Stimulated activated CD8-positive, alpha-beta memory T cell treated with anti-CD3 and anti-CD28 coated beads, Interleukin-7, amount 100 ng/mL, for 48 hours (primary cell): ENCODE results near the gene CCDC50.

Source experiments
- DNase-seq, 2 donors: peaks; one replicate each; pipeline ENCODE4 v3.0.0-alpha.2; 2020; ENCODE audit warnings: low read depth in 1 of 2; ENCODE audit errors: extremely low read depth in 1 of 2

The CCDC50 gene

DNA sequence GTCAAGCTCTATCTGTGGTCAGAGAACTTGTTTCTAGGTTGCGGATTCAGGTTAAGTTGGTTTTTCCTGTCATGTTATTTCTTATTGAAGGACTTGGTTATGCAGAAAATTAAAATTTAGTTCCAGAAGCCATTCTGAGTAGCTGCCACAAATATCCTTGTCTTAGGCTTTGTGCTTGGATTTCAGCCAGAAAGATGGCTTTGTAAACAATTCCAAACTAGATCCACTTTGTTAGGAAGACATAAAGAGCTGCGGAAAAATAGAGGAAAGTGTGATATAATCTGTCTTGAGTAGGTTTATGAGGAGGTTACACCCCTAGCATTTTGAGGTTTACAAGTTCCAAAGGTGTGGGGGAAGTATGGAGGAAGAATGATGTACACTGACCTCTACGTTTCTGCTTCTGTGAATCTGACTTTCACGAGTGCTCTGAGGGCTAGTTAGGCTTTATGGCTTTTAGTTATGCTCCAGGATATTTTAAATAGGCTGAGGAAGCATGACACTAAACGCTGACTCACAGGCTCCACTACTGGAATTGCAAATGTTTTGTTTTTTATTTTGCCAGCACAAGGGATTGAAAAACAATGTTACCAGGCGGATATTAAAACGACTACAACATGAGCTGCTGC is 47.4 kb downstream of the CCDC50 start:
- DNase-seq: no peak

DNA sequence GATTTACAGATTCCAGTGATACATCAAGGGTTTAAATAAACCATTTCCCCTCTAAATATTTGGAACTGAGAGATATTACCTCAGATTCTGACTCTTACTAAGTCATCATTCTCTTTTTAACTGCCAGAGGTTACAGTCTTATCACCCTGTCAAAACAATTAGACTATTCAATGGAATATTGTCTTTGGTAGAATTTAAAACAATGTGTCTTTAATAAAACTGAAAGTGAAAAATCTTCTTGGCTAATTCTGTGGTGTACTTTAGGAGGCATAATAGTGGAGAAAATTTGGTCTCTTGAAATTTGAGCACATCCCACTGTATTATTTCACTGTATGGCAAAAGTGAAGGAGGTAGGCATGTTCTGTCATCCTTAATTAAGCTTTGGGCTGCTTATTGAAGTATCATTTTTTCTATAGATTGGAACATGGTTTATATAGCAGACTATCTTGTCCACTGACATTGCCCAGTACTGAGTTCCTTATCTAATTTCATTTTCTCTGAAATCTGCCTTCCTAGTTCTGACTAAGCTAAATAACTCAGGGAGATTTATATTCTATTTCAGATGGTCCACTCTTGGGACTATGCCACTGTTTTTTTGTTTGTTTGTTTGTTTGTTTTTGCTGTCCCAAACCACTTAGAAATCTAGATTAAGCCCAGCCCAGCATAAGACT is 49.1 kb downstream of the CCDC50 start:
- no peak for DNase-seq

DNA sequence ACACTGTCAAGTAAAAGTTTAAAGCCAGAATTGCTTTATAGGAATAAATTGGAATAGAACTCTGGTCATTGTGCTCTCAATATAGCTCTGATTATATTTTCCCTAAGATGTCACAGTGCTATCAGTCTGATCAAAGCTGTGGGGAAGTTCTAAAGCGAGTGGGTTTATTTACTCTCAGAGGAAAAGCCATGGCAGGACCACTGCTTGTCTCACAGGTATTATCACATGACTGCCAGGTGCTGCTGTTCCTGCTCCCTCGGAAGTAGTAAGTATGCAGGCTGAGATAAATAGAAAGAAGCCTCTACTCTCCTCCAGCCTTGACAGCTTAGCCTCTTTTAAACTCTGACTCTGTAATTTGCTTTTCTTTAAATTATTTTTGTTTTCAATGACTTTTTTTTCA is 50.3 kb downstream of the CCDC50 start:
- DNase-seq: no peak

DNA sequence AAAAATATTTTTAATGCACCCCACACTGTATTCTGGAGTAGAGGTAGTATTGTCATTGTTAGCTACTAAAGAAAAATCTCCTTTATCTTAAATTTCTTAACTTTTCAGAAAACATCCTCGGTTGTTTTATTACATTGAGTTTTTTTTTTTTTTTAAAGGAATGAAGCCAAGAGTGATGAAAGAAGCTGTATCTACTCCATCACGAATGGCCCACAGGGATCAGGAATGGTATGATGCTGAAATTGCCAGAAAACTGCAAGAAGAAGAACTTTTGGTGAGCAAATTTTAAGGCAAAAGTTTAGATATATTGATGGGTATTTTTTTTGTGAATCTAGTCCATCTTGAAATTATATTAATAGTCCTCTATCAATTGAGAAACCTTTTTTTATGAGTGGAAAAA is 50.8 kb downstream of the CCDC50 start:
- DNase-seq: no peak

DNA sequence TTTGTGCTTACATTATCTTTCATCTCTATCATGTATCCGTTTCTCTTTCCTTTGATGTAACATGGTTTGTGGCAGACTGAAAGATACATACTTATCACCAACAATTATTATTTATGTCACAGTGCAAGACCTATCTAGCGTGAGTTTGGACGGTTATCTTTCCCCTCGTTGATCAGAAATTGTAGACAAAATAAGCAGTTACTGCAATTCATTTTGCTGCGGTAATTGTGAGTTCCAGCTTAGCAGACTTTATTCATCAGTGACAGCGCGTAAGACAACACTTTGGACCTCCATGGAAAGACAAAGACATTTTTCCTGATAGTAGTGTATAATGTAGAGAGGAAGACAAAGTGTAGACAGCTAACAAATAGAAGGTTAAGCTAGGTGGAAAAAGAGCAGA is 52.1 kb downstream of the CCDC50 start:
- DNase-seq: no peak

DNA sequence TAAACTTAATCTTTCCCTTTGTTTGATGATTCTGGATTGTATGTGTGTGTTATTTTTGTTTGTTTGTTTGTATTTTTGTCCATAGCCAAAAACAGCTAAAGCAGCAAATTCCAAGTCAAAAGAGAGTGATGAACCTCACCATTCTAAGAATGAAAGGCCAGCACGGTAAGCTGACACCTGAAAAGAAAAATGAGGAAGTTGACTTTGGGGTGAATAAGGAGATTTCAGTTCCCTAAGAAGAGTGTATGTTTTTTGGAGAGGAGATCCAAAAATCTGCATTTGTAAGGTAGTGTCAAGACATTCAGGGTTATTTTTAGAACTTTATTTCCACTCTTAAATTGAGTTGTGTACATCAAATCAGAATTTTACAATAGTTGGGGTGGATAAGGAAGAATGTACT is 53.5 kb downstream of the CCDC50 start:
- no peak for DNase-seq

DNA sequence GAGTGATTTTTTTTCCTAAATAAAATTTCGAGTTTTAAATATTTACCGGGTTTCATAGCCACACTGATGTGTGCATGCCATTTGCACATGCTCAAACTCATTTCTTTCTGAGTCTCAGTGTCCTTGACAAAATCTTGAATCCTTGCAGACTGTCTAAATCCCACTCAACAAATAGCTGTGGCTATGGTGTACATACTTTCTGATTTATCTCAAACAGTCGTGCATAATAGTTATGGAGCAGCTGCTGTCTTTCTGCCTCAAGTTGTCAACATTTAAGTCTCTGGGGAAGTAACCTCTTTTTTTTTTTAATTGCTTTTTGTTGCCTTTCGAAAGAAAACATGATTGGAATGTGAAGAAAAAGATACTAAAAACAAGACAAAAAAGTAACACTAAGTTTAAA is 53.9 kb downstream of the CCDC50 start:
- no peak for DNase-seq

DNA sequence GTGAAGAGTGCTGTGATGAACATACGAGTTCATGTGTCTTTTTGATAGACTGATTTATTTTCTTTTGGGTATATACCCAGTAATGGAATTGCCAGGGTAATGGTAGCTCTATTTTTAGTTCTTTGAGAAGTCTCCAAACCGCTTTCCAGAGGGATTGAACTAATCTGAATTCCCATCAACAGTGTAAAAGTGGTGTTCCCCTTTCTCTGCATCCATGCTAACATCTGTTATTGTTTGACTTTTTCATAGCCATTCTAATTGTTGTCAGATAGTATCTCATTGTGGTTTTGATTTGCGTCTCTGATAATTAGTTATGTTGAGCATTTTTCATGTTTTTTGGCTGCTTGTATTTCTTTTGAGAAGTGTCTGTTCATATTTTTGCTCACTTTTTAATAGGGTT is 55.9 kb downstream of the CCDC50 start:
- DNase-seq: no peak

DNA sequence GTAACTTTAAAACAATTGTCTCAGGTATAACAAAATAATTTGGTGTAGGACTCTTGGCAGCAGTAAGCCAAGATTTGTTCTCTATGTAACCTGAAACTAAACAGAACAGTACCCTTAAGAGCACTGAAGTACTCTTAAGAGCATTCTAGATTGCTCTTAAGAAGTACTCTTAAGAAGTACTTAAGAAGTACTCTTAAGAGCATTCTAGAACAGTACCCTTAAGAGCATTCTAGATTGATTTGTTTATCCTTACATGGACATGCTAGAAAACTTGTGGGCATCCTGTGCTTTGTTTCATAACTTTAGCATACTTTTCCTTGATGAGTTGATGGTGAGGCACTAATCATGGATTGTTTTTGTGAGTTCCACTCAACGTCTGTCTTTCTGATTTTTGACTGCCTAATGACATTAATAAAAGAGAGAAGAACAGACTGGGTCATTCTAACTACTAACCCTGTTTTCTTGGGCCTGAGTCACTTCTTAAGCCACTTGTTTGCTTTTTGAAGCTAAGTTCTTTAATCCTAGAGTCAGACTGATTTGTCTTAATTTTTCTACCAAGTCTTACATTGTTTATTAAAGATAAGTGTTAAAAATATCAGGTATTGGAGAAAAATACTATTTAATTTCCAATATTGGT is 58.4 kb downstream of the CCDC50 start:
- DNase-seq: no peak

DNA sequence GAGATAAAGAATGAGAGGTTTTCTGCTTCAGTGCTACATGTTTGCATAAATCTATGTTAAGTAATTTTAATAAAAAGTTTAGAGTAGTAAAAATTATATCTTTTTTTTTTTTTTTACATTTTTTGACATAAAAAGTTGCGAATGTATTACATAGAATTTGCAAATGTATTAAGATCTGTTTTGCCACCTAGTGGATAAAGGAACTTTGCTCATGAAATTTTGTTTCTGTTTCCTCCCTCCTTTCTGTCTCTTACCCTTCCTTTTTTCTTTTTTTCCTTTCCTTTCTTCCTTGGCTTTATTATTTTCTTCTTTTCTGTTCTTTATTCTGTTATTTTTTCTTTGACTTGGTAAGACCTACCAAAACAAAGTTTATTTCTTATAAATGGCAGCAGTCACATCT is 59.6 kb downstream of the CCDC50 start:
- no peak for DNase-seq

DNA sequence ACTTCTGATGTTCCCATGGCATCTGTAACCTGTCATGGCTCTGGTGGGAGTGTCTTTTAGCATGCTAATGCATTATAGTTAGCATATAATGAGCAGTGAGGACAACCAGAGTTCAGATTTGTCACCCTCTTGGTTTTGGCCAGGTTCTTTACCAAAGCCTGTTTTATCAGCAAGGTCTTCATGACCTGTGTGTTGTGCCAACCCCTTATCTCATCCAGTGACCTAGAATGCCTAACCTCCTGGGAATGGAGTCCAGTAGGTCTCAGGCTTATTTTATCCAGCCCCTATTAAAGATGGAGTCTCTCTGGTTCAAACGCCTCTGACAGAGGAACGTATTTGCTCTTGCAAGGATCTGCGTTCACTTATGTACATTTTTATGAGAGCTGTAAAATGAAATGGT is 61.4 kb downstream of the CCDC50 start:
- DNase-seq: no peak

DNA sequence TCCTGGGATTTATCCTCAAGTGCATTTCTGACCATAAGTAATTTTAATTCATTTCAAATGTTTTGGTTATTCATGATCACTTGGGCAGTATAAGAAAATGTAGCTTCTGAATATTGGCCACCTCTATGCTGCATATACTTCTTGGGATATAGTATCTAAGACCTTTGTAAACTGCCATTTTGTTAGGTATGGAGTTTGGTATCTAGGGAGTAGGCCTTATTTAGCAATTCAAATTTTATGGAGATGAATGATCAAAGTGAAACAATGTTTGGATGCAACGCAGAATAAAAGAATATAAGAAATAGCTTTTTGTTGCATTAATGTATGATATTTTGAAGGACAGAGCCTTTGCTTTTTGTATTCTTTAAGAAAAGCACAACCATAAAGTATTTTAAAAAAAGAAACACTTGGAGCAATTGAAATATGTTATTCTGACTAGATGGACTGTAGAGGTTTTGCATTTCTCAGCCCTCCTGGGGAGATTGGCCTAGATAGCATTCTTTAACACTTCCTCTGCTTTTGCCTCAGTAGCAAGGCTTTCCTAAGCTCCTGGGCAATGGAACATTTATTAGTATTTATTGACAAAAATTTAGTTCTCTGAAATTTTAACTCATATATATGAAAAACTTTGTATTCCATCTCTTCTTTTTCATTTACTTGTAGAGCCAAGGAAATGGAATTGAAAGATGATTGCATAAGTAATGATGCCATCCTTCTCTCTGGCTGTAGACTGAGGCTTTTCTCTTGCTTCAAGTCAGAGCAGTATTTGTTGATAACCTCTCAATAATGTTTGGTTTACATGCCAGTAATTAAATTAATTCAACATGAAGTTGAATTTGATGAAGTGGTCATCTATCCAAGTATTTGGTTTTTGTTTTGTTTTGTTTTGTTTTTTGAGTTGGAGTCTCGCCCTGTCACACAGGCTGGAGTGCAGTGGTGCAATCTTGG is 62.9 kb downstream of the CCDC50 start:
- no peak for DNase-seq

DNA sequence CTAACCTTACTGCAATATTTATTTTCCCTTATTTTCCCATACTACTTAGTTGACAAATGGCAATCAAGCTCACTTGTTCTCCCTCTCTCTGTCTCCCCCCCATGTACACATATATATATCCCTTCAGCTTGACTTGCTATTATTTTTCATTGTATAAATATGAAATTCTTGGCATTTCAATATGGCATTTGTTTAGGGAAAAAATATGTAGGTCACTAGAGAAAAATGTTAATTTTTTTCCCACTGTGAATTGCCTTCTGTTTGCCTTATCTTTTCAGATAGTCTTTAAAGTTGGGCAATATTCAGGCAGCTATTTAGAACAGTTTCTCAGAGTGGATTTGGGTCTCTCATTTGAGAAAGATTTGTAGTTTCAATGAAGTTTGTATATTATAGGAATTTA is 64.0 kb downstream of the CCDC50 start:
- DNase-seq: no peak

DNA sequence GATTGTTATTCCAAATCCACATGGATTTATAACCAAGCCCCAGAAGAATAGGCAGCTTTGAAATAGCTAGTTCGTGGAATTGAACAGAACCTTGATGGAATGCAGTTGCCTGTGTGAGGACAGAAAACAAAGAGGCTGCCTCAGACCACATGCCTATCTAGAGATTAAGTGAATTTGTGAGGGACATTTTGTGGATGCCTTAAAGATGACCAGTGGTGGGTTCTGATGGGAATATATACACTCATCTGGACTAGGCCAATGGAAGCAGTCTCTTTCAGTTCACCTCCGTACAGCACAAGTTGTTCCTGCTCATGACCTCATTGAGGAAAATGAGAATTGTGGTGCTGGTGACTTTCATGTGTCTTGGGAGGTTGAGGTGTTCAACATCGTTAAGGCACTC is 68.6 kb downstream of the CCDC50 start:
- no peak for DNase-seq

DNA sequence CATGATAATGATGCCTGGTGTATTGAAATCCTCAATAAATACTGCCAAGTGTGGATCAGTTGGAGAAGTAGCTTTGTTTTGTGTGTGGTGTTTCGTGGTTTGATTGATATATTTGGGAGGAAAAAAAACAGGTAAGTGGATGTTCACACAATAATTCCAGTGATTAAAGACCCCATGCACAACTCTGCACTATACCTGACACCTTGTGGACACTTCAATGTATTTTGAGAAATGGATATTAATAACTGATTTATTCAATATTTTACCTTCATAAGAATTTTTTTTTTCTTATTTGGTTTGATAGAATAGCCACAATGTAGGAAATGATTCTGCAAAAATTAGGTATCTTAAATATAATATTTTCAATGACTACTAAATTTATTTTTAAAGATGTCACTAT is 69.4 kb downstream of the CCDC50 start:
- DNase-seq: no peak

DNA sequence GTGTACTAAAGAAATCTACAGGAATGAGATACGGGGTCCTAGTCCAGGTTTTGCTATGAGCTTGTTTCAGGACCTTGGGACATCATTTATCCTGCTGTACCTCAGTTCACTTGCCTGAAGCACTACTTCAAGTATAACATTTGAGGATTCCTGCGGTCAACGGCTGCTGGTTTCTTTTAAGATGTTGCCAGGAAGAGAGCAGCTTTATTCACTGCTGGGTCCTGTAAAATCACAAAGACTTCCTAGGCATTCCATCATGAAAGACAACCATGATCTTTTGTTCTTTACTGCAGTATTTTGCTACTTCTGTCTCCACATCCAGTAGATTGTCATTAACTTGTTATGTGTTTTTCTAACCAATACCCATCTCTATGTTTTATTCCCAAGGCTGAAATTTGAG is 70.7 kb downstream of the CCDC50 start:
- no peak for DNase-seq

DNA sequence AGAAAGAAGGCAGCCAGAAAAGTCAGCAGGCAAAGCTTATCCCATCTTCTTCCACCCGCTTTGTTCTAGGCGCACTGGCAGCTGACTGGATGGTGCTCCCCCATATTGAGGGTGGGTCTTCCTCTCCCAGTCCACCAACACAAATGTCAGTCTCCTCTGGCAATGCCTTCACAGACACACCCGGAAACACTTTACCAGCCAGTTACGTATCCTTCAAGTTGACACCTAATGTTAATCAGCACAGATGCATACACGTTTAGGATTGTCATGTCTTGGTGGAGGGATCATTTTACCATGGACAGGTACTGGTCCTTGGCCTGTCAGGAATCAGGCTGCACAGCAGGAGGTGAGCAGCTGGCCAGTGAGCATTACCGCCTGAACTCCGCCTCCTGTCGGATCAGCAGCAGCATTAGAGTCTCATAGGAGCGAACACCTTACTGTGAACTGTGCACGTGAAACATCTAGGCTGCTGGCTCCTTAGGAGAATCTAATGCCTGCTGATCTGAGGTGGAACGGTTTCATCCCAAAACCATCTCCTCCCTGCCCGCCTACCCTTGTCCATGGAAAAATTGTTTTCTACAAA is 72.7 kb downstream of the CCDC50 start:
- no peak for DNase-seq

DNA sequence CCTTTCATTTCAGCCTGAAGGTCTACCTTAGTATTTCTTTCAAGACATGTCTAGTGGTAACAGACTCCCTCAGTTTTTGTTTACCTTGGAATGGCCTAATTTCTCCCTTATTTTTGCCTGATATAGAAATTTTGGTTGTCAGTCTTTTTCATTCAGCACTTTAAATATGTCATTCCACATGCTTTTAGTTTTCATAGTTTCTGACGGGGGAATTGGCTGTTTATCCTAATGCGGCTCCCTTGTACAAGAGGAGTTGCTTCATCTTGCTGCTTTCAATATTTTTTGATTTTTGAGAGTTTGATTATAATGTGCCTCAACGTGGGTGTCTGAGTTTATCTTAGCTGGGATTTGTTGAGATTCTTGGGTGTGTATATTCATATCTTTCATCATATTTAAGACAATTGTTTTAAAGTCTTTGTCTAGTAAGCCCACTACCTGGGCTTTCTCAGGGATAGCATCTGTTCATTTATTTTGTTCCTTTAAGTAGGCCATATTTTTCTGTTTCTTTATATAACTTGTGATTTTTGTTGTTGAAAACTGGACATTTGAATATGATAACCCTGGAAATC is 80.7 kb downstream of the CCDC50 start:
- DNase-seq: no peak

DNA sequence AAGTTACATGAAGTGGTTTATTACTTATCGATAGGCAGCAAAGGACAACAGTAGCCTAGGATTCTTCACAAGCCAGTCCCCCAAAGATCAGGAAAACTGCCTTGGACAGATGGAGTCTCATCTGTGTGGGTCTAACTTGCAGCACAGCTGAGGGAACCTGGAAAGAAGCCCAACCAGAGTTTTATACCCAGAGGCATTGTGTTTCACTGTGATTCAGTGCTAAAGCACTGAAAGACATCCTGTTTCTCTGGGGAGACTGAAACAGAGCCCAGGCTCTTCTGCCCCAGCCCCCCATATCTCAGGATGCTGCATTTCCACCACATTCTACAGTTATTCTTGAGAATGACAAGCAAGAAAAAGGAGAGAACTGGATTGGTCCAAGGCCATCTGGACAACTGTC is 83.6 kb downstream of the CCDC50 start:
- no peak for DNase-seq

DNA sequence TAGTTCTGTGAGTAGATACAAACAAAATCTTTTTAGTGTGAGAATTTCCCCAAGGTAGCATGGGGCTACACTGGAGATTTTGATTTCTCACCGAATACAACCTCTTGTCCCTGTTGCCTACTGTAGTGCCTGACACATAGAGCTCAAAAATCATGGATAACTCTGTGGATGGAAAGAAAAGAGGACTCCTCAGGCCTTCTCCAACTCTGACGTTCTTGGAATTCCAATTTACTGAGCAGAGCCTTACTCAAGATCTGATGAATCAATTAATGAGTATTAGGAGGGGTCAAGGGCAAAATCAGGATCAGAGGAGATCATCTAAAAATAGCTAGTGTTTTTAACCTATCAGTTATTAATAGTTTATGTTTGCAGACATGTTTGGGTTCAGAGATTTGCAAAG is 85.1 kb downstream of the CCDC50 start:
- DNase-seq: no peak

DNA sequence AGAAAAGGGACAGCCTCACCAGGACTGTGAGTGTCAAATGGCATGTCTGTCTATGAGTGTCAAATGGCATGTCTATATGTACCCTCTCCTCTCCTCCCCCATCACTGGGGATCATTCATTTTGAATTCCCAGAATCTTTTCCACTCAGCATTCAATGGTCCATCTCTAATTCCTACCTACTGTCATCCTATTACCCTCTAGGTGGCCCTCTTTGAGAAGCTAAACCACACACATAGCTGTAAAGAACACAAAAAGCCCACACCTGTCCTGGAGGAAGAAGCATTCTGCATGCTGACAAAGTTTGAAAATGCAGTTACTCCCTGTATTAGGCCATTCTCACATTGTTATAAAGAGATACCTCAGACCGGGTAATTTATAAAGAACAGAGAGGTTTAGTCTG is 85.5 kb downstream of the CCDC50 start:
- DNase-seq: no peak
